ENCODE results near the gene HYAL2. TPM values are rescaled to one million over a fixed set of nuclear protein-coding genes. Genes with fewer than 3 reads are reported as not detected.
A peak's percentile ranks its signal among the peaks of the same experiment; 100 is the strongest.

Gene HYAL2
- total and polyA plus RNA-seq, 9 donors = 10.9 to 81.6 (median 41.2) TPM

DNA sequence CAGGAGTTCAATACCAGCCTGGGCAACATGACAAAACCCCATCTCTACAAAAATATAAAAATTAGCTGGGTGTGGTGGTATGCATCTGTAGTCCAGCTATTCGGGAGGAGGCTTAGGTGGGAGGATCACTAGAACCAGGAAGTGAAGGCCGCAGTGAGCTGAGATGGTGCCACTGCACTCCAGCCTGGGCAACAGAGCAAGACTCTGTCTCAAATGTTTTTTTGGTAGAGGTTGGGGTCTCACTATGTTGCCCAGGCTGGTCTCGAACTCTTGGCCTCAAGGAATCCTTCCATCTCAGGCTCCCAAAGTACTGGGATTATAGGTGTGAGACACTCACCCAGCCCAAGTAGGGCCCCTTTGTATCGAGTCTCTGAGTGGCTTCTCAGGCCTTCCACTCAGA is 28.5 kb downstream of the HYAL2 start:
- WGBS, 3 donors = 76 to 81% (median 81%) methylated on average over 4 of the region's 4 CpGs
- Histone ChIP-seq H3K4me3 (no peak overlapping the region), H3K9me3 (no peaks in the 10 kb centered on the region), H3K27me3 (no peaks in the 10 kb centered on the region), H3K27ac (no peak overlapping the region), H3K36me3 (no peaks in the 10 kb centered on the region), H3K4me1 (ENCODE audit: insufficient read depth) (peaks cover 9% of the 10 kb centered on the region)
- intact Hi-C loops (cut with DNase I) = no loop called here
- DNase-seq = no peak
- TF ChIP-seq, protein P1, sequence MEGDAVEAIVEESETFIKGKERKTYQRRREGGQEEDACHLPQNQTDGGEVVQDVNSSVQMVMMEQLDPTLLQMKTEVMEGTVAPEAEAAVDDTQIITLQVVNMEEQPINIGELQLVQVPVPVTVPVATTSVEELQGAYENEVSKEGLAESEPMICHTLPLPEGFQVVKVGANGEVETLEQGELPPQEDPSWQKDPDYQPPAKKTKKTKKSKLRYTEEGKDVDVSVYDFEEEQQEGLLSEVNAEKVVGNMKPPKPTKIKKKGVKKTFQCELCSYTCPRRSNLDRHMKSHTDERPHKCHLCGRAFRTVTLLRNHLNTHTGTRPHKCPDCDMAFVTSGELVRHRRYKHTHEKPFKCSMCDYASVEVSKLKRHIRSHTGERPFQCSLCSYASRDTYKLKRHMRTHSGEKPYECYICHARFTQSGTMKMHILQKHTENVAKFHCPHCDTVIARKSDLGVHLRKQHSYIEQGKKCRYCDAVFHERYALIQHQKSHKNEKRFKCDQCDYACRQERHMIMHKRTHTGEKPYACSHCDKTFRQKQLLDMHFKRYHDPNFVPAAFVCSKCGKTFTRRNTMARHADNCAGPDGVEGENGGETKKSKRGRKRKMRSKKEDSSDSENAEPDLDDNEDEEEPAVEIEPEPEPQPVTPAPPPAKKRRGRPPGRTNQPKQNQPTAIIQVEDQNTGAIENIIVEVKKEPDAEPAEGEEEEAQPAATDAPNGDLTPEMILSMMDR (IDR thresholded peaks at IDR 0.05) = no peak
- no peak for TF ChIP-seq POLR2A (IDR thresholded peaks at IDR 0.05)
- no peak for TF ChIP-seq EP300 (IDR thresholded peaks at IDR 0.05)

DNA sequence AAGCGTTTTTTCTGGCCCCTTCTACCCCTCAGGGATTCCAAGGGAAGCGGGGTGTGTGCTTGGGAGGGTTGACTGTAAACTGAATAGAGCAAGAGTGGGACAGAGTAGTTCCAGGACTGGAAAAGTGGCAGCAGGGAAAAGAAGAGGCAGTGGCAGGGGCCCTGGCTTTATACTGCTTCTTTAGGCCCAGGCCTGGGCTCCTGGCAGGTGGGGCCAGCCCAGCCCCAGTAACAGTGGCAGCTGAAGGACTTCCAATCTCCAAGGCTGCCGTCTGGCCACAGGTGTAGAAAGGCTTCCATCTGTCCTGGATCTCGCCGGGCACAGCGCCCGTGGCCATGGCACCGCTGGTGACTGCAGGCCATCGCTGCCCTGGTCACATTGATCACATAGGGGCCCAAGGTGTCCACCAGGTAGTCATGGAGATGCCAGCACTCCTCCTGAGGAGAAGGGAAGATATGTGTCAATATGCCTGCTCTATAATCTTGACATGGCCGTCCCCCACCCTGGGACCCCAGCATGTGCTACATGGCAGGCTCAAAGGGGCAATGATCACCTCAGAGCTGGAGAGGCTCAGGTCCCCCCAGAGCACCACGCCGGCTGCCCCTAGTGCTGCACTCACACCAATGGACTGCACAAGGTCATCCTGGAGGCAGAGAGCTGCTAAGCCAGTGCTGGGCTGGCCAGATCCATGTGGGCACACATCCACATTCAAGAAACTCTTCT is 29.3 kb downstream of the HYAL2 start:
- intact Hi-C loops (cut with DNase I) = no loop called here
- DNase-seq = peak in 3 of 5 donors; percentile 54 to 62 (median 60)
- Histone ChIP-seq H3K9me3 (no peaks in the 10 kb centered on the region), H3K27me3 (no peaks in the 10 kb centered on the region), H3K27ac (no peak overlapping the region), H3K36me3 (no peaks in the 10 kb centered on the region), H3K4me1 (ENCODE audit: insufficient read depth) (peaks cover 7% of the 10 kb centered on the region), H3K4me3 (peak overlapping the region; percentile 32)
- TF ChIP-seq EP300 (IDR thresholded peaks at IDR 0.05) (no peak), POLR2A (IDR thresholded peaks at IDR 0.05) (no peak)
- TF ChIP-seq, protein P1 (IDR thresholded peaks at IDR 0.05) = no peak
- 72 to 76% (median 73%) methylated on average over 12 of the region's 12 CpGs for WGBS, 3 donors

DNA sequence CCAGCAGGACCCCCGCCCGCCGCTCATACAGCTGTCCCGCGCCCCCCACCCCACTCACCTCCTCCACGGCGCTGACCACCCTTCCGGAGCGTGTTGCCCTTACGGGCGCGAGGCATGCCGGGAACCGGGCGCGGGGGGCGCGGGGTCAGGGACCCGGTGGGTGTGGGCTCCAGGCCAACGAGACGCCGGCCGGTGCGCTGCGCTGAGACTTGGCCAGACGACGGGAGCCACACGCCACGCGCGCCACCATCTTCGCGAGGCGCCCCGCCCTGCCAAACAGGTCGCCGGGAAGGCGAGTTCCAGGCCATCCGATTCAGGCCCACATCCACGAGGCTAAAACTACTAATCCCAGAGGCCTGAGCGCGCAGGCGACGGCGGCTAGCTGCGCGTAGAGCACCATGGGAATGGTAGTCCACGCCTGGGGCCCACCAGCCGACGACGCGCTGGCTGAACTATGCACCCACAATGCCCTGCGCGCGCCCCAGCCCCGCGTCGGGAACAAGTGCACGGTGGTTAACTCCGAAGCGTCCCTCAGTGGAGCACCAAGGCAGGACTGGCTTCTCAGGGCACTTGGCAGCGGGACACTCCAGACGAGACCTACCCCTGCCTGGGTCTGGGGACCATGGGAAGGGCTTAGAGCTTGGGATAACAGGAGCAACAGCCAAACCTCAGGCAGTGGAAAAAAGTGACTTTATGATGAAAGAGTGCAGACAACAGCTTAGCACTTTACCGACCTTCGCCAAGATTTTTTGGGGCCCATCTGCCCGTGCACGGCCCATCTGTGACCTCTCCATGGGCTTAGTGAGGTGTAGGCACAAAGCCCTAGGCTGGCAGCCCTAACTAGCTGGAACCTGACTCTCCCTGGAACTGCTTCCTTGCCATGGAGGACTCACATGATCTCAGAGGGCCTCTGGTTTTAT is 30.1 kb downstream of the HYAL2 start, which contains the start of gene IFRD2:
Gene IFRD2, minus strand, starts transcription at position 271 of the 920 bp plus-strand sequence. Its CDS starts 155 bp downstream, at position 116.
- peak within 1 kb of the TSS; percentile 67 for H3K4me3 ChIP-seq
- intact Hi-C loops (cut with DNase I) = no loop called here
- no peaks in the 10 kb centered on the region for H3K36me3 ChIP-seq
- H3K27me3 ChIP-seq = no peaks in the 10 kb centered on the region
- no peaks in the 10 kb centered on the region for H3K9me3 ChIP-seq
- TF ChIP-seq POLR2A (IDR thresholded peaks at IDR 0.05) (peak; percentile 79), EP300 (IDR thresholded peaks at IDR 0.05) (no peak)
- TF ChIP-seq, protein P1 (IDR thresholded peaks at IDR 0.05) = peak in 1 of 3 donors; percentile 14
- 1 to 2% (median 1%) methylated on average over 35 to 67 of the region's 67 CpGs for WGBS, 3 donors
- peak within 1 kb of the TSS; percentile 4 to 53 for H3K27ac ChIP-seq
- peaks cover 6% of the 10 kb centered on the region for H3K4me1 ChIP-seq (ENCODE audit: insufficient read depth)
- peak; percentile 95 to 97 (median 95) for DNase-seq

DNA sequence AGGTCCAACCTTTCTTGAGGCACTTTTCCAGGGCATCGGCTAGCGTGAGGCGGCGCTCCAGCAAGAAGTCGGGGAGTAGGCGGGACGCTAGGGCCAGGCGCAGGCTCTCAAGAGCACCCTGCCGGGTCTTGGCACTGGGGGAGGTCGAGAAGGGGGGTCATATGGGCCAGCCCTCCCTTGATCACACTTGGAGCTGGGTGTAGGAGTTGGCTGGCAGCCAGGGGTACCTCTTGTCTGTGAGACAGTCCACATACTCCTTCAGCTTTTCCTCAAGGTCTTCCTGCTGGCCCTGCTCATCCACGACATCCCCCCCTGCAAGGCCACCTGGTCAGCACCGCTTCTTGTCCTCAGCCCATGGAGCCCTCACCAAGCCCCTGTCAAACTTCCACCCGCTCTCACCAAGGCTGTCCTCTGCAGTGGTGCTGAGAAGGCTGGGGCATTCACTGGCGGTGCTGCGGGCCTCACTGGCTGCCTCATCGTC is 32.3 kb downstream of the HYAL2 start:
- no peak overlapping the region for H3K27ac ChIP-seq

More for the DNA sequence above, 32.3 kb downstream of the HYAL2 start:
- DNase-seq = peak in 4 of 5 donors; percentile 53 to 66 (median 56)
- Histone ChIP-seq H3K9me3 (no peaks in the 10 kb centered on the region), H3K36me3 (no peaks in the 10 kb centered on the region), H3K27me3 (no peaks in the 10 kb centered on the region), H3K4me3 (no peak overlapping the region), H3K4me1 (ENCODE audit: insufficient read depth) (peaks cover 6% of the 10 kb centered on the region)
- intact Hi-C loops (cut with DNase I) = no loop called here
- TF ChIP-seq EP300 (IDR thresholded peaks at IDR 0.05) = no peak
- no peak for TF ChIP-seq POLR2A (IDR thresholded peaks at IDR 0.05)
- TF ChIP-seq, protein P1 (IDR thresholded peaks at IDR 0.05) = no peak
- WGBS, 3 donors = 76 to 83% (median 80%) methylated on average over 16 of the region's 16 CpGs

All from ovary (tissue), 9 donors.